NCI-H1436 treated with DMSO at 0.1 percent for 48 hours (cell line): ENCODE measurements around the gene TXNRD1.
"Not testable (repeated sequence)": the region's sequence is repeated elsewhere in the genome, so short reads cannot be mapped to it uniquely, and the experiment has no call there.

Source experiments
- DNase-seq: peaks from one replicate; lab custom pipeline; 2025; lab: John Stamatoyannopoulos, UW

TXNRD1 gene

GRCh38 chr12:104304261-104305009 lies 88.9 kb downstream of the TXNRD1 start:
- DNase-seq = no peak

GRCh38 chr12:104305349-104305748 lies 89.8 kb downstream of the TXNRD1 start:
- DNase-seq = no peak

GRCh38 chr12:104306376-104306775 lies 90.8 kb downstream of the TXNRD1 start:
- no peak for DNase-seq

- DNase-seq = no peak
Measured at GRCh38 chr12:104306943-104307654, 91.5 kb downstream of the TXNRD1 start.

- no peak for DNase-seq
Measured at GRCh38 chr12:104307655-104308000, 92.0 kb downstream of the TXNRD1 start.

- no peak for DNase-seq
Measured at GRCh38 chr12:104309446-104309993, 93.9 kb downstream of the TXNRD1 start.

GRCh38 chr12:104310751-104311633 lies 95.4 kb downstream of the TXNRD1 start:
- DNase-seq = no peak

- DNase-seq = no peak
Measured at GRCh38 chr12:104312202-104312601, 96.6 kb downstream of the TXNRD1 start.

- DNase-seq = no peak
Measured at GRCh38 chr12:104312654-104313053, 97.1 kb downstream of the TXNRD1 start.

GRCh38 chr12:104313568-104314241 lies 98.1 kb downstream of the TXNRD1 start:
- no peak for DNase-seq

- no peak for DNase-seq
Measured at GRCh38 chr12:104314242-104314614, 98.6 kb downstream of the TXNRD1 start.

GRCh38 chr12:104315326-104316224 lies 100.0 kb downstream of the TXNRD1 start:
- no peak for DNase-seq

- DNase-seq = no peak
Measured at GRCh38 chr12:104316936-104317335, 101.4 kb downstream of the TXNRD1 start.

GRCh38 chr12:104317538-104318210 lies 102.1 kb downstream of the TXNRD1 start:
- no peak for DNase-seq

- DNase-seq = no peak
Measured at GRCh38 chr12:104319028-104319427, 103.4 kb downstream of the TXNRD1 start.

- no peak for DNase-seq
Measured at GRCh38 chr12:104319918-104320626, 104.5 kb downstream of the TXNRD1 start.

- DNase-seq = no peak
Measured at GRCh38 chr12:104320627-104321024, 105.0 kb downstream of the TXNRD1 start.

GRCh38 chr12:104321949-104322348 lies 106.4 kb downstream of the TXNRD1 start:
- DNase-seq = no peak

- DNase-seq = not testable (repeated sequence)
Measured at GRCh38 chr12:104322533-104322932, 107.0 kb downstream of the TXNRD1 start.
